Activated effector memory CD4-positive, alpha-beta T cell treated with anti-CD3 and anti-CD28 coated beads, Interleukin-2, amount 50 U/mL, for 16 hours (primary cell): Measurements from ENCODE around the gene TMEM8B.
"Not testable (repeated sequence)": the region's sequence is repeated elsewhere in the genome, so short reads cannot be mapped to it uniquely, and the experiment has no call there.

Experiments used
- DNase-seq: peaks from one replicate; pipeline ENCODE4 v3.0.0-alpha.2; 2020

The TMEM8B gene

DNA sequence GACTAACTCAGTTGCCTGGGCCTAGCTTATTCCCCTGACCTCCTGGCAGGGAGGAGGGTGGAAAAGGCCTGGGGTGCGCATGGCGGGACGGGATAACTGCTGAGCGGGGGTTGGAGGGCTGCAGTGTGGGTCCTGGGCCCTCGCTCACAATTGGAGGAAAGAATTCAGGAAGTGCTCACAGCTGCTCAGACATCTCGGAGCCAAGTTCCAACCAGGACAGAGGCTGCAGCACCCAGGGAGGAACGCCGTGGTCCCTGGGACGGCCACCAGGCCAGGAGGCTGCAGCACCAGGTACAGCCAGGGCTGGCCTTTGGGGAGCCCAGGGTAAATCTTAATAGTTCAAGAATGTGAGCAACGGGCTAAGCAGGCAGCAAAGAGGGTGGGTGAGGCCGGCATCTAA is 80.2 kb downstream of the TMEM8B start, which contains the start of gene SPAAR:
Gene SPAAR (plus strand): TSS at position 217 of the 400 bp plus-strand sequence. CDS start 974 bp downstream, outside the sequence.
- no peak for DNase-seq

DNA sequence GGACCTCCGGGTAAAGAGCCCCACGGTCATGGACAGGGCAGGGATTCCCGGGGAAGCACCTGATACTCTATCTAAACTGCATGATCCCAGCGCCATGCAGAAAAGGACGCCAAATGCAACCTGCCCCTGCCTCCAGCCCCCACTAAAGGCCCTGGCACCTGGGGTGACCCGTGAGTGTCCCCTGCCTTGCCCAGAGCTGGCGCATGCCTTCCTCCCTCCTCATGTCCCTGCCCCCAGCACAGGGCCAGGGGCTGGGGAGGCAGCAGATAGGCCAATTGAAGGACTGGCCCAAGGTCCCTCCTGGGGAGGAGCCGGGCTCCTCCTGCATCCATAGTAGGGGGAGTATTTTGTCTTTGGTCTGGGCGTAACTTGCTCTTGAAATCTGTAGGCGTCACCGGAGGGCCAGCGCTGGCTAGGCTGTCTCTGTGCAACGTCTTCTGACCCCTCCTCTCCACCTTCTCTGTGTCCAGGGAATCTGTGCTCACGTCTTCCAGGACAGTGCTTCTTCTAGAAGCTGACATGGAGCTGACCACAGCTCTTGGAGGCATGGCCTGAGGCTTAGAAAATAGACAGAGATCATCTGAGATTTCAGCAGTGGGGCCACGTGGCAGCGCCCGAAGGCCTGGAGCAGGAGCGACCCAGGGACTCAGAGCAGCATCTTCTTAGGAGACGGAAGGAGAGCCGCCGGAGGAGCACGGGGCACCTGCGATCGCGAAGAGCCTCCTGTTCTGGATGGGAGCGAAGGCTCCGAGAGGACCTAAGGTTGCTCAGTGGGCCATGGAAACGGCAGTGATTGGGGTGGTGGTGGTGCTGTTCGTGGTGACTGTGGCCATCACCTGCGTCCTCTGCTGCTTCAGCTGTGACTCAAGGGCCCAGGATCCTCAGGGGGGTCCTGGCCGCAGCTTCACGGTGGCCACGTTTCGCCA is 80.9 kb downstream of the TMEM8B start:
- no peak for DNase-seq

DNA sequence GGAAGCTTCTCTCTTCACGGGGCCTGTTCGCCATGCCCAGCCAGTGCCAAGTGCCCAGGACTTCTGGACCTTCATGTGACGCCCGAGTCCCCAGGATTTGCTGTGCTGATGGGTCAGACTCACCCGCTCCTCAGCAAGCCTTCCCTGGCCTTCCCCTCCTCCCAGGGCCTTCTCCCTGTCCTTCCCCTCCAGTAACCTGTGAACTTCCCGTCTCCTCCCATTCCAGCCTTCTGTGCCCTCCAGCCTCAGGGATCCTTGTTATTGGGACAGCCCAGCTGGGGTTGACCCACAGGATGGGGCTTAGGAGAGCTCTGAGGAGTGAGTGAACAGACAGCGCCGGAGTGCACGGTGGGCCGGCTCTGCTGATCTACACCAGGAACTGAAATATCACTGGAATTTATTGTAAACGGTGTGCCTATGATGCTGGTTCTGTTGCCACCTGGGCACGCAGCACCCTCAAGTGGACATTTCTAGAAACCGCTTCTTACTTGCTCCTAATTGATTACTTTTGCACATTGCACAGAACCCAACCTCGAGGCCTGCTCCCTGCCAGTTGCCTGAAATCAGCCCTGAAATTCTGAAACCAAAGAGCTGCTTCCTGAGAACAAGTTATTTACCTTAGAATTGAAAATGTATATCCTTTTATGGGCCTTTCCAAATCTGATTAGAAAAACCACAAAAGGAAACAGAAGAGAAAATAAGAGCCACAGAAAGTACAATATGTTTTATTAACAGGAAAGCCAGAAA is 81.8 kb downstream of the TMEM8B start:
- peak; percentile 78 for DNase-seq

- no peak for DNase-seq
These were observed 82.7 kb downstream of the TMEM8B start for GRCh38 chr9:35911690-35912089.

- no peak for DNase-seq
These were observed 83.9 kb downstream of the TMEM8B start for GRCh38 chr9:35912791-35913400.

- not testable (repeated sequence) for DNase-seq
These were observed 84.4 kb downstream of the TMEM8B start for GRCh38 chr9:35913429-35913828.

GRCh38 chr9:35914301-35914807 is 85.3 kb downstream of the TMEM8B start:
- DNase-seq = no peak
